GOT3 (cell line): Measurements from ENCODE around the gene TMEM156.
A peak's percentile ranks its signal among the peaks of the same experiment; 100 is the strongest.
"Not testable (repeated sequence)": the region's sequence is repeated elsewhere in the genome, so short reads cannot be mapped to it uniquely, and the experiment has no call there.

ENCODE experiments used
- DNase-seq: peaks from one replicate; lab custom pipeline; 2025; ENCODE audit warnings: mixed read lengths; lab: John Stamatoyannopoulos, UW

Gene TMEM156

DNA sequence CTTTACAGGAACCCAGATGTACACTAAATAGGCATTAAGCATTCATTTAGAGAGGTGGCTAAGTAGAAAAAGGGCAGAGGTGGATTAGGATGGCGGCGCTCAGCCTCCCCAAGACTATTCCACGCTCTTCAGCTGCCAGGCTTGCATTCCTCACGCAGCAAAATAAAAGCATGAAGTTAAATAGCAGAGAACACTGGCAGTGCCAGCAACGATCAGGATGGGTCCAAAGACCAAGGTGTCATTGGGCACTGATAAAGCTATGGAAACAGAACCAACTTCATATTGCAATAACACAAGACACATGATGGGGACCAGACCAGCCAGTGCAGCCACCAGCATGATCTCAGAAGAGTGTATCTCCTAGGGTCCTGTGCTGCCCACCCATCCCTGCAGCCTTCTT is 42.0 kb downstream of the TMEM156 start:
- DNase-seq = no peak

DNA sequence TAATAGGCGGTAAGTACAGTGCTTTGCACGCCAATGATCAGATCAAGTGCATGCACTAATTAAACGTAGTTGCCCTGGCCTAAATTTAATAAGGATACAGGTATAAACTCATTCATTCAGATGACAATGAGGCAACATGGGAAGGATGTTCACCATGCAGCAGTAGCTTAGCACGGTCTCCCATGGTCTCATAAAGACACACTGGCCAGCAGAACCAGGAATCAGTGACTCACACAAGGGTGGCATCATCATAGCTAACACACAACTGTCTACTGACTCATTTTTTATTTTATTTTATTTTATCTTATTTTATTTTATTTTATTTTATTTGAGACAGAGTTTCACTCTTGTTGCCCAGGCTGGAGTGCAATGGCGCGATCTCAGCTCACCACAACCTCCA is 42.7 kb downstream of the TMEM156 start:
- DNase-seq = no peak

GRCh38 chr4:38988353-38988752 is 43.9 kb downstream of the TMEM156 start:
- not testable (repeated sequence) for DNase-seq

- DNase-seq = no peak
Measured at GRCh38 chr4:38987491-38987890, 44.7 kb downstream of the TMEM156 start.

GRCh38 chr4:38985410-38986100 is 46.7 kb downstream of the TMEM156 start:
- no peak for DNase-seq

DNA sequence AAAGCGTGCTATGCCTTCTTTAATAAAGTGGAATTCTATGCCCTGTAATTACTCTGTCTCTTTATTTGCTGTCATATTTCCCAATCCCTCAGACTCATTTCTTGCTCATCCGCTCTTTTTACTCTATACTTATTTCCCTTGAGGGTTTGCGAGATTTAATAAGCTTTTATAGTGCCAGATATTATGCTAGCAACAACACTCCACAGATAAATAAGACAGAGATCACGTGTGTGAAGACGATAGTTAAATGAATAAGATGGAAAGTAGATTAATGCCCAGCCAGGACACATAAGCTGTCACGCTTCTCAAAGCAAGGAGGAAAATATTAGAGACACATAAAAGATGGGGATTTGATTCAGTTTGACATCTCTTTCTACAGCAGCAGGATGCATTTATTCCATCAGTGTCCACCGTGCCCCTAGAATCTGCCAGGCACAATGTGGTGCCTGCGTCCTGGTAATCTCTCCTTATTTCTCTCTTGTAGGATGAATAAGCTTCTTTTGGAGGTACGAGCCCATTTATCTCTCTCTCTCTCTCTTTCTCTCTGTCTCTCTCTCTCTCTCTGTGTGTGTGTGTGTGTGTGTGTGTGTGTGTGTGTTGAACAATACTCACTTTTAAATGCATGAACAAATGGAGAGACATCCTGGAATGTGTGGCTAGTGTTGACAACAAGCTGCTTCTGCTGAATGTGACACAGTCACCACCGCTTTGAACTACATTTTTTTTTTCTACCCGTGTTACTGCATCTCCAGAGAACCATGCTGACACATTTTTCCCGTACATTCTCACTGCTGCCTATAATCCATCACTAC is 48.2 kb downstream of the TMEM156 start:
- DNase-seq = no peak

DNA sequence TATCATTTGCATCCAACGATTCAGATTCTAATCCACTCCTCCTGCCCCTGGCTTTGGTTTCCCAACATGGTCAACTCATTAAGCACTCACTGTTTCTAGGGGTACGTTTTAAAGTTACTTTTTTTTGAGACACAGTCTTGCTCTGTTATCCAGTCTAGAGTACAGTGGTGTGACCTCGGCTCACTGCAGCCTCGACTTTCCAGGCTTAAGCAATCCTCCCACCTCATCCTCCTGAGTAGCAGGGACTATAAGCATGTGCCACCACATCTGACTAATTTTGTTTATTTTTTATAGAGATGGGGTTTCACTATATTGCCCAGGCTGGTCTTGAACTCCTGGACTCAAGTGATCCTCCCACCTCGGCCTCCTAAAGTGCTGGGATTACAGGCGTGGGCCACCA is 48.9 kb downstream of the TMEM156 start:
- DNase-seq = no peak

- DNase-seq = no peak
Measured at GRCh38 chr4:38982361-38983095, 49.7 kb downstream of the TMEM156 start.

- no peak for DNase-seq
Measured at GRCh38 chr4:38980903-38981676, 51.1 kb downstream of the TMEM156 start.

DNA sequence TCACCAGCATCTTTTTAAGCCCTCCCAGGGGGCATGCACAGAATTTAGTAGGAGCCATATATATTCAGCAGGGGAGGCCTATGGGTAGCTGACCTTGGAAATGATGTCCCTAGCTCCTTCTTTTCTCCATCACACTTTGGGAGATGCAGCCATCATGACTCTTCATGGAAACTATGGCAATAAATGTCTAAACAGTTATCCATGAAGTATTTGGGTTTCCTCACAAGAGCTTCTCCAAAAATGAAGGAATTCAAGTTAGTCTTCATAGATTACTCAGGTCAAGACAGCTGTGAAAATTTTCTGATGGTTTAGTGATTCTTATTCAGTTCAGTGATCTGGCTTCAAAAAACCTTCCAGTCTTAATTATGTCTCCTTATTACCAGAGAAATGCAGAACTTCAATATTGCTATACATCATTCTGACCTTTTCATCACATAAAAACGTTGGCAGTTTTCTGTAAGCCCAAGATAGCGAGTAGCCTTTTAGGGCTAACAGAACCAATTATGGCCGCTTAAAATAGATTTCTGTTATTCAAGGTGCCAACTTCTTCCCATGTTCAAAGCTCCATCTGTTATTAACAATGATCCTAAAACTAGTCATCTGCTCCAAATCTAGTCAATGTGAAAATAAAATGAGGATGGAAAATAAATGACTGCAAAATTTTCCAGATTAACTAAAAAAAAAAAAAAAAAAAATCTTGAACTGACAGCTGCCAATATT is 52.5 kb downstream of the TMEM156 start:
- DNase-seq = no peak

- no peak for DNase-seq
Measured at GRCh38 chr4:38979081-38979480, 53.1 kb downstream of the TMEM156 start.

DNA sequence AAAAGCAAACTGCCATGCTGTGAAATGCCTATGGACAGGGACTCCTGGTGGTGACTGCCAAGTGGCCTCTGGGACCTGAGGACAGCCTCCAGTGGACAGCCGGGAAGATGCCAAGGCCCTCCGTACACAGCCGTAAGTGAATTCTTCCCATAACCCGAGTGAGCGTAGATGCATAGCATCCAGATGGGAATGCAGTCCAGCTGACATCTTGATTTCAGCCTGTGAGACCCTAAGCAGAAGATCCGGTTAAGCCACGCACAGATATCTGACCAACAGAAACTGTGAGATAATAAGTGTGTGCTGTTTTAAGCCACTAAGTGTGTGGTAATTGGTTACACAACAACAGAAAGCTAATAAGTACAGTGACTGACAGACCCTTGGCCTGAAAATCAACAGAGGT is 55.9 kb downstream of the TMEM156 start:
- no peak for DNase-seq

- no peak for DNase-seq
Measured at GRCh38 chr4:38968668-38969067, 63.5 kb downstream of the TMEM156 start.

DNA sequence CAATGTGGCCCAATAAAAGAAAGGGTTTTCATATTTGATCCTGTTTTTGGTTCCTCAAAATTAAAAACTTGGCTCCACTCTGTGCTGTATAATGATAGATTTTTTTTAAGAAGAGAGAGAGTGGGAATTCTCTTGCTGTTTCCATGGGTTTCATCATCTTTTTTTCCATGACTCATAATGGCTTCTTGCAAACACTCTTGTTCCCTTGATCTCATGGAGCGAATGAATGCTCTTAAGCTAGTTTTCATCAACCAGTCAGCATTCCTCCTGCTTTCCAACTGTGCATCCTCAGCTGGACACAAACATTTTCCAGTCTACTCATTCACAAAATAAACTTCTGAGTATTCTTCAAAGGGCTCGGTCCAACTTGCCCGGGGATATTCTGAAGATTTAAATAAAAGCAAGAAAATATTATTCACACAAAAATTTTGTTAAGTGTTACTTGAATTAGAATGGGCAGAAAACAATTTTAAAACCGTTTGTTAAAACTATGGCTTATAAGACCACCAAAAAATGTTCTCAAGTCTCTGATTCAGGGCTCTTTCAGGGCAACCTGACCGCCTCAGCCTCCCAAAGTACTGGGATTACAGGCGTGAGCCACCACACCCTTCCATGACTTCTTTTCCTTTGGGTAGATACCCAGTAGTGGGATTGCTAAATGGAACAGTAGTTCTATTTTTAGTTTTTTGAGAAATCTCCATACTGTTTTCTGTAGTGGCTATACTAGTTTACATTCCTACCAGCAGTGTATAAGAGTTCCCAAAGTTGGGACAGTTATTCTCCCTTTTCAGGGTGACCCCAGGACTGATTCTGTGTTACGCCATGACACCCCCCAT is 64.7 kb downstream of the TMEM156 start:
- peak; percentile 6 for DNase-seq

- no peak for DNase-seq
Measured at GRCh38 chr4:38965866-38966265, 66.3 kb downstream of the TMEM156 start.

DNA sequence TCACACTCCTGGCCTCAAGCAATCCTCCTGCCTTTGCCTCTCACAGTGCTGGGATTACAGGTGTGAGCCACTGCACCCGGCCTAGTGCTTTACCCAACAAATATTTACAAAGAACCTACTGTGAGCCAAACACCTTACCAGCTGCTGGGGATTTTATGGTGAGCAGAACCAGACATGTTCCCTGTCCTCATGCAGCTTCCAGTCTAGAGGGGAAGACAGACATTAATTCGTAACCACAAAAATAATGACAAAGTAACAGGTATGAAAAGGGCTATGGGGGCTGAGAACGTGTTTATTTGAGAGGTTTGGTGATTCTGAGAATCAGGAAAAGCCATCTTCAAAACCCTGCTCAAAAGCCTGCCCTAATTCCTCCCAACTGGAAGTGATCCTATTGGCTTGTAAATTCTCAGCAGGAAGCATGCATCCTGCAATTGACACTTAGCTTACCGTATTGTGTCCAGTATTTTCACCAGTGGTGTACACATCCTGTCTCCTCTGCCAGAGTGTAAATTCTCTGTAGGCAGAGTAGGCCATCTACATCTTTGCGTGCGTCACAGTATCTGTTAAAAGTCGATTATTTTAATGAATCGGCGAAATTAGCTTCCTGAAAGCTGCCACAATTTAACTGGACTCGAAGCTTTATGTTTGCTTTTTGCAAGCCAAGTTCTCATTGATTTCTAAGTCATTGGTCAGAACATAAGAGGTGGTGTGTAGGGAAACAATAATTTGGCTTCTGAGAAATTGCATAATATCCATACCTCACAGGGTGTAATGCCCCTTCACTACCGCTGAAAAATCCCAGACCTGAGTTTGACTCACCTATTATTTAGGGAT is 67.0 kb downstream of the TMEM156 start:
- no peak for DNase-seq

- not testable (repeated sequence) for DNase-seq
Measured at GRCh38 chr4:38959248-38959647, 73.0 kb downstream of the TMEM156 start.

- DNase-seq = no peak
Measured at GRCh38 chr4:38958453-38959190, 73.6 kb downstream of the TMEM156 start.

- no peak for DNase-seq
Measured at GRCh38 chr4:38957893-38958292, 74.3 kb downstream of the TMEM156 start.
